ENCODE measurements around the gene OR2V2. TPM values are rescaled to one million over a fixed set of nuclear protein-coding genes. Genes with fewer than 3 reads are reported as not detected.

OR2V2 gene
- polyA plus RNA-seq, 1 of the 3 experiments (the other 2 are of a cell fraction): not detected

DNA sequence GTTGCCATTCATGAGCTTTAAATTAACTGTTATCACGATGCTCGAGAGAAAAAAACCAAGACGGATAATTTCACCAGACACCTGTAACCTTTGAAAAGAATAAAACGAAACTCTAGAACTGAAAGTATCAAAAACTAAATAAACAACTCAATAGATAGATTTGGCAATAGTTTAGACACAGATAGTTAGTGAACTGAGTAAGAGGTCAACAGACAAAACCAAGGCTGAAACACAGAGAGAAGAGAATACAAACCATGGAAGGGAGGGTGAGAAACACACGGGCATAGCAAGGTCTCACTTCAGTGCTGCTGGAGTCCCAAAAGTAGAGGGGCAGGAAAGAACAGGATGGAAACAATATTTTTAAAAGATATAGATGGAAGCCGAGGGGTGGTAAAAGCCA is 13.1 kb upstream of the OR2V2 start:
- peaks cover 6% of the 10 kb centered on the region; the same call in 1 of the 2 replicates for H3K9me3 ChIP-seq
- CTCF ChIA-PET: no interaction called here
- H3K36me3 ChIP-seq (replicated peaks in 1 of 2; ENCODE audit: control insufficient read depth in 1 of 2, insufficient read depth in 2 of 2, low read length in 1 of 2): no peaks in the 10 kb centered on the region
- H3K4me1 ChIP-seq (ENCODE audit: control insufficient read depth in 1 of 2, insufficient read depth in 2 of 2, low read depth in 1 of 2, low read length in 1 of 2): no peaks in the 10 kb centered on the region; a peak in 1 of 4 replicates
- WGBS (ENCODE audit: low lambda C conversion rate): 9% methylated on average over 6 of the region's 6 CpGs
- no peaks in the 10 kb centered on the region for H3F3A ChIP-seq (replicated peaks; ENCODE audit: insufficient read depth)
- H2AFZ ChIP-seq (ENCODE audit: low read depth): 0 out of 2 replicates have a peak overlapping the region, but pooled peaks have one; percentile 18
- no peak overlapping the region for H3K27ac ChIP-seq (ENCODE audit: low read depth in 2 of 2, low read length in 1 of 2)
- H3K9me2 ChIP-seq: no peaks in the 10 kb centered on the region
- H3K4me3 ChIP-seq (ENCODE audit: low read depth in 2 of 2, low read length in 1 of 2): no peak overlapping the region
- no peak overlapping the region for H3K9ac ChIP-seq
- no peak overlapping the region; the same call in 1 of the 2 replicates for H3K4me2 ChIP-seq
- H3K79me2 ChIP-seq (ENCODE audit: insufficient read depth): no peaks in the 10 kb centered on the region
- H4K20me1 ChIP-seq (ENCODE audit: insufficient read depth): no peaks in the 10 kb centered on the region
- peaks cover 35% of the 10 kb centered on the region; the same call in 1 of the 2 replicates for H3K27me3 ChIP-seq (ENCODE audit: insufficient read depth)
- TF ChIP-seq, protein P1, sequence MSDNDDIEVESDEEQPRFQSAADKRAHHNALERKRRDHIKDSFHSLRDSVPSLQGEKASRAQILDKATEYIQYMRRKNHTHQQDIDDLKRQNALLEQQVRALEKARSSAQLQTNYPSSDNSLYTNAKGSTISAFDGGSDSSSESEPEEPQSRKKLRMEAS (IDR thresholded peaks at IDR 0.05; ENCODE audit: low read depth): no peak
- no peak for TF ChIP-seq USF2 (IDR thresholded peaks at IDR 0.05; ENCODE audit: borderline replicate concordance, low read depth, low read length)
- no peak for TF ChIP-seq ELF1 (IDR thresholded peaks at IDR 0.05)
- no peak for TF ChIP-seq EP300 (IDR thresholded peaks at IDR 0.05; ENCODE audit: borderline replicate concordance in 1 of 2, low read depth in 1 of 2, low read length in 1 of 2)
- TF ChIP-seq NFIC (IDR thresholded peaks at IDR 0.05; ENCODE audit: borderline replicate concordance): no peak
- TF ChIP-seq GATA2 (CRISPR knock-in tag; IDR thresholded peaks at IDR 0.05): no peak
- TF ChIP-seq, protein P2, sequence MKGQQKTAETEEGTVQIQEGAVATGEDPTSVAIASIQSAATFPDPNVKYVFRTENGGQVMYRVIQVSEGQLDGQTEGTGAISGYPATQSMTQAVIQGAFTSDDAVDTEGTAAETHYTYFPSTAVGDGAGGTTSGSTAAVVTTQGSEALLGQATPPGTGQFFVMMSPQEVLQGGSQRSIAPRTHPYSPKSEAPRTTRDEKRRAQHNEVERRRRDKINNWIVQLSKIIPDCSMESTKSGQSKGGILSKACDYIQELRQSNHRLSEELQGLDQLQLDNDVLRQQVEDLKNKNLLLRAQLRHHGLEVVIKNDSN (IDR thresholded peaks at IDR 0.05; ENCODE audit: borderline replicate concordance, low read depth): no peak
- TF ChIP-seq TCF12 (IDR thresholded peaks at IDR 0.05): no peak
- TF ChIP-seq REST (IDR thresholded peaks at IDR 0.05; ENCODE audit: low read depth, low read length): no peak
- no peak for TF ChIP-seq POLR2AphosphoS5 (IDR thresholded peaks at IDR 0.05; ENCODE audit: low read depth, low read length)
- TF ChIP-seq RCOR1 (IDR thresholded peaks at IDR 0.05; ENCODE audit: low read length): no peak
- no peak for TF ChIP-seq GABPA (IDR thresholded peaks at IDR 0.05; ENCODE audit: low read depth)
- no peak for TF ChIP-seq SIN3A (IDR thresholded peaks at IDR 0.05; ENCODE audit: borderline replicate concordance, low read depth, low read length)
- TF ChIP-seq RFX5 (IDR thresholded peaks at IDR 0.05; ENCODE audit: low read length): no peak
- no peak for TF ChIP-seq CHD2 (IDR thresholded peaks at IDR 0.05; ENCODE audit: low read length, partially characterized antibody)
- TF ChIP-seq NRF1 (IDR thresholded peaks at IDR 0.05; ENCODE audit: low read depth, low read length): no peak
- POLR2A ChIA-PET: no interaction called here
- DNase-seq: no peak

Data from SK-N-SH (cell line).